HG03521 (cell line): ENCODE results near the gene ZNF536.

ENCODE experiments used
- ATAC-seq: cut with Tn5 transposase; IDR thresholded peaks from one replicate; pipeline ENCODE4 v1.9.1; 2021; ENCODE audit warnings: mild to moderate bottlenecking, moderate library complexity; ENCODE audit not compliant: unreplicated experiment

Gene ZNF536

DNA sequence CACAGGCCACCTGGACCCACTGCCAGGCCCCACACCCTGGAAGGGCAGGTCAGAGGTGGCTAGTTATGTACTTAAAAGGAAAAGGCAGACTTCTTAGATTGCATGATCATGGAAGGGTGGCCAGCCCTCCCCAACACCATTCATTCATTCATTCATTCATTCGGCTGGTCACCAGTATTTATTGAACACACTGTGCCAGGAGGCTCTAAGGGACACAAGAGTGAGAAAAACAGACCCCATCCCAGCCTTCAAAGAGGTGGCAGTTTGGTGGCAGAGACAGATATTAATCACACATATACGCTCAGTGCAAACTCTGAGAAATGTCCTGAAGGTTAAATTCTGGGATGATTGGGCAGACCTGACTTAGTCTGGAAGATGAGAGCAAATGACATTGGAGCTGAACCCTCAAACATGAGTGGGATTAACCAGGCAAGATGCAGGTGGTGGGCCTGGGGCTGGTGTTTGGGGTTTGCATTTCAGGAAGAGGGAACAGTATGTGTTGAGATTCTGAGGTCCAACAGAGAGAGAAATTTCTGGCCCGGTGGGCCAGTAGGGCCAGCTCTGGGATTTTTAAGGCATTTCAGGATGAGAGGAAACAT, 147.5 kb downstream of the ZNF536 start:
- ATAC-seq, result no peak

GRCh38 chr19:30520735-30521479, 148.7 kb downstream of the ZNF536 start:
- no peak for ATAC-seq

DNA sequence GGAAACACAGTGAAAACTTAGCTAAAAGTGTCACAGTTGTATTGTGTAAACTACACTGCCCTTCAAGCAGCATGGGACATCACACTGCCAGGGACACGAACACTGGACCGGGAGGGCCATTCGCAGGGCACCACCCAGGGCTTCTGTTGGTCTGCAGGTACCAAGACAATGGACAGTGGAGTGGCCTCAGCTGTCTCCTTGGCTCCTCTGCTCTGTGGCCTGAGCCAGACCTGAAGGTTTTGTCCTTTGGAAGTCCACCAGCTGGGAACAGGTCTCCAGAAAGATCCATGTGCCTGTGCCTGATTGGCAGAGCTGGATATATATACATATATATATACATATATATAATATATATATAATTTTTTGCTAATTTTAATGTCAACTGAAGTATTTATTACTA, 149.8 kb downstream of the ZNF536 start:
- no peak for ATAC-seq

GRCh38 chr19:30522341-30522740, 150.2 kb downstream of the ZNF536 start:
- ATAC-seq, result no peak

- ATAC-seq, result no peak
Measured at GRCh38 chr19:30523791-30524190, 151.6 kb downstream of the ZNF536 start.

GRCh38 chr19:30525383-30525782, 153.2 kb downstream of the ZNF536 start:
- no peak for ATAC-seq

DNA sequence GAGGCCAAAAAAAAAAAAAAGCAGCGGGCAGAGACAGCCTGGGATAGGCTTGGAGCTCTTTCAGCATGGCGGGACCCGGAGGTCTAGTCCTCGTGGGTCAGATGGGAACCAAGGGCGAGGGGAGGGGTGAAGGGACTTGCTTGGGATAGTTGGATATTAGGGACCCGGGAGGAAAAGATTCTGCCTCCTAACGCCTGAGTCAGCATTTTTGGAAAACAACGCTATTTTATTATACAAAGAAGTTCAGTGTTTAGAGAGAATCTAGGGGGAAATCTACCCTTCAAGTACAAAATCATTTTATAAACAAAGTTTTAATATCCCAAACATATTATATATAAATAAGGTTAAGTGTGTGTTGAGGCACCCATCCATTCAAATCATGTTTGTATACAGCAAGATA, 156.7 kb downstream of the ZNF536 start:
- ATAC-seq, result no peak

DNA sequence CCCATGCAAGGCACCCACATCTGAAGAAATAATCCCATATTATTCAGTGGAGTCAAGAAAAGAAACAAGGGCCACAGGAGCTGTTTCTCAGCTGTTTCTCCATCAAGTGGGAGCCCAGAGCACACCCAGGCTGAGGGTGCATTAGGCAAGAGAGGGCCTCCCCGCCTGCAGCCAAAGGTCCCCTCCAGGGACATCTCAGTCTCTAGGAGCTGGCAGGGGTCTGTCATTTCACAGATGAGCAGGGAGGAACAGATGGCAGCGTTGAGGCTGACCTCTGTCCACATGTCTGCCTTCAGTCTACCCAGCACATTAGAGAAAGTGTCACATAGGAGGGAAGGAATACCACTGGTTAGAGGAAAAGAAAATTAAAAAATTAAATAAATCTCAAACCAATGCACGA, 157.7 kb downstream of the ZNF536 start:
- ATAC-seq, result no peak

DNA sequence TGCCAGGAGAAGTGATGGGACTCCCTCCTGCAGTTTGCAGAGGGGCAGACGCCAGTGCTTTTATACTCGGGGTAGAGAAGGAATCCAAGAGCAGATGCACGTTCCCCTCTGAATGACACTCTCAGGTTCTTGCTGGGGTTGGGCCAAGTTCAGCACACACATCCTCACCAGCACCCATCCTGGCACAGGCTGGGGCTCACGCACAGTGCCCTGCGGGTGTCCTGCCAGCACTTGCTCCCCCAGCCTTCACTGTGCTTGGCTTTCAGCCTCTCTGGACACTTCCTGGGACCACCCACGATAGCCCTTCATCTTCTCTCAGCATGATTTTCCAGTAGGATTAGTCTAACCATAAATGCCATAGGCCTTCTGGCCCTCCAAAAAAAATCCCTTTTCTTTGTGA, 158.6 kb downstream of the ZNF536 start:
- ATAC-seq, result no peak

GRCh38 chr19:30535011-30535410, 162.8 kb downstream of the ZNF536 start:
- ATAC-seq, result no peak

- no peak for ATAC-seq
Measured at GRCh38 chr19:30536975-30537374, 164.8 kb downstream of the ZNF536 start.

DNA sequence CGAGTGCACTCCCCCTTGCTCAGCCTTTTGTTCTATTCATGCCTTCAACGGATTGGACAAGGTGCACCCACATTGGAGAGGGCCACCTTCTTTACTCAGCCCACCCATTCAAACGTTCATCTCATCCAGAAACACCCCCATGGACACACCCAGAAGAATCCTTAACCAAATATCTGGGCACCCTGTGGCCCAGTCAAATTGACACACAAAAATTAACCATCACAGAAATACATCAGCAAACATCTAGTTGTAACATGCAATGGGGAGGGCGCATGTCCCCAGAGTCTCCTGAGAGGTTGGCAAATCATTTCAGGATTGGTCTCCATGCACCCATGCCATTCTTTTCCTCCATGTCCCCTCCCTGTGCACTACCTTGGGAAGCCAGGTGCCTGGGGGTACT, 167.1 kb downstream of the ZNF536 start:
- no peak for ATAC-seq

- no peak for ATAC-seq
Measured at GRCh38 chr19:30539981-30540380, 167.8 kb downstream of the ZNF536 start.

- ATAC-seq, result no peak
Measured at GRCh38 chr19:30540761-30541160, 168.6 kb downstream of the ZNF536 start.

DNA sequence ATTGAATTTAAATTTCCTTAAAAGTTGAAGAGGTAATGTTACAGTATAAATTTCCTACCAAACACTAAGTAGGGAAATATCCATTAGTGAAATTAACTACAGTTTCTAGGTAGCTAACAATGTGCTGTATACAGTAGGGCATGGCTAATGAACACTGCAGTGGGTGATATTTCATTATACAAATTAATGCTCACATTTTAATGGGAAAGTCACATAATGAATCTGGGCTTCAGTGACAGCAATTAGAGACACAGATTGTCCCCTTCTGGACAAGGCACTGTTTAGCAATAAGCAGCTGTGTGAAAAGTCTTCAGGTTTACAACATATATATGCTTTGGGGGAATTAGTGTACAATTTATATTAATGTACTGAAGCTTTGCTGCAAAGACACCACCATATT, 169.4 kb downstream of the ZNF536 start:
- ATAC-seq, result no peak

DNA sequence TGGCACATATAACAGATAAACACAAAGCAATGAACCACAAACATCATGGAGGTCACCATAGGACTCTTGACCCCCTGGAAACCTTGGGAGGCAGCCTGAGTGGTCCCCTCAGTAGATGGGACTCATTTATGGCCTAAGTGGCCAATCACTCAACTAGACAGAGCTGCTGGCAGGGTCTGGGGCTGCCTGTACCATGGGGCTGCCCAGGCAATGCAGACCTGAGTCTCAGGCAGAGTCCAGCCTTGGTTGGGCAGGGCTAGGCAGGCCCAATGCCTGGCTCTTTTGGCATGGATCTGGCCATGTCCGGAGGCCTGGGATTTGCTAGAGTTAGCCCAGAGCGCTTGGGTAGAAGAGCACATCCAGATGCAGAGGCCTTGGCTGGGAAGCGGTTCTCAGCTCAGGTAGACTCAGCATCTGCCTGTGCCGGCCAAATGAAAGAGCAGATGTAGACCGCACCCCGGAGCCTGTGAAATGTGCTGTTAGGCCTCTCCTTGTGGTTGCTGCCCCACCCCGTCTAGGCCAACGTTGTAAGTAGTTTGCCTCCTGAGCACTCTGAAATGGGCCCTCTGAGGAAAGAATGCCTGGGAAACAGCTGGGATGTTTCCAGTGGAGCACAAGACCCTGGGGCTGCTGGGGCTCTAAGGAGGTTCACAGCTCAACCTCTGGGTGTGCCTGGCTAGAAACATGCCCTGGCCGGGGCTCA, 171.2 kb downstream of the ZNF536 start:
- no peak for ATAC-seq

- ATAC-seq, result no peak
Measured at GRCh38 chr19:30545752-30546151, 173.6 kb downstream of the ZNF536 start.

- no peak for ATAC-seq
Measured at GRCh38 chr19:30546332-30546731, 174.1 kb downstream of the ZNF536 start.

DNA sequence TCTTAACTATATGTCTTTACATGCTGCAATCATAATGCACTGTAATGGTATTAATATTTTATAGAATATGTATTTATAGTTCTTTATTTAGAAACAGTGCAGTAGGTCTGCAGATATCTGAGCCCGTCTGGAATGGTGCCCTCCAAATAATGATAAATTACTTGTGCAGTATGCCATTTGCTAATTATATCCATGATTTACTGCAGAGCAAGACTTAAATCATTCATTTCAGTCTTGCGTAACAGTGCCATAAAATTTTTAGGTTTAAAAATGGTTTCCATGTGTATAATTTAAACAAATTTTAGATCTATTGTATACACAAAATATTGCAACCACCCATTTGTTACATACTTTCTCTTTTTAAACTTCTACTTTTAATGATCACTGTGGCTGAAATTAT, 175.1 kb downstream of the ZNF536 start:
- no peak for ATAC-seq

DNA sequence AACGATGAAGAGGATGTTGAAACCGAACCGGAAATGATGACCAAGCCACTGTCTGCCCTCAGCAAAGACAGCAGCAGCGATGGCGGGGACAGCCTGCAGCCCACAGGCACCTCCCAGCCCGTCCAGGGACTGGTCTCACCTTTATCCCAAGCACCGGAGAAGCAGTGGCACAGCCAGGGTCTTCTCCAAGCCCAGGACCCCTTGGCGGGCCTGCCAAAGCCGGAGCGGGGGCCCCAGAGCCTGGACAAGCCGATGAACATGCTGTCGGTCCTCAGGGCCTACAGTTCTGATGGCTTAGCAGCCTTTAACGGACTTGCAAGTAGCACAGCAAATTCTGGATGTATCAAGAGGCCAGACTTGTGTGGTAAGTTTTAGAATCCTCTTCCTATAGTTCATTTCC, 177.0 kb downstream of the ZNF536 start:
- ATAC-seq, result no peak

DNA sequence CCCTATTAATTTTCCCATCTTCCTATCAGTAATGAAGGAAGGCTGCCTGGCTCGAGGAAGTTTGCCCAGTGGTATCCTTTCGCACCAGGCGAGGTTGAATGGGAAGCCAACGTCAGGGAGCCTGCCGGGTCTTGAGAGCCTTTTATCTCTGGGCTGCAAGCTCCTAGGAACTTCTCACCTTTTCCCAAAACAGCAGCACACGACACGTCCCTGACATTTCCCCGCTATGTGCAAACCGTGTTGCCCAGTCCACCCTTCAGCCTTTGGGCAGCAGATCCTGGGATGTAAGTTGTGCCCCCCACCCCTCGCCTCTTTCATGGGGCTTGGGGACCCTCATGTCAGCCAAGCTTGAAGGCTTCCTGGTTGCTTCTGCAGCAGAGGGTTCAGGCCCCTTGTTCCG, 179.1 kb downstream of the ZNF536 start:
- no peak for ATAC-seq

- no peak for ATAC-seq
Measured at GRCh38 chr19:30552593-30552992, 180.4 kb downstream of the ZNF536 start.
